Omental fat pad (tissue), 4 donors: Measurements from ENCODE around the gene ZNF503. TPM values are rescaled to one million over a fixed set of nuclear protein-coding genes. Genes with fewer than 3 reads are reported as not detected.

Source experiments
- ATAC-seq: fragments of 150-250 bp; one replicate; pipeline ENCODE4 v1.9.1; 2016; ENCODE audit warnings: mild to moderate bottlenecking, moderate library complexity; ENCODE audit not compliant: low FRiP score
- DNase-seq: peaks from one replicate; pipeline ENCODE4 v3.0.0-alpha.2; 2019; ENCODE audit warnings: low spot score
- total RNA-seq, 4 donors: library from RNA; depleted of rRNA; stranded (reverse); fragments of >200 nt; gene quantifications; one replicate each; pipeline ENCODE4 v1.1.0, GENCODE V29; 2016
- TF ChIP-seq, protein P1 (sequence below), 3 donors: fragments of 450-650 bp; IDR thresholded peaks; one replicate each; pipeline ENCODE4 v1.5.1; 2016 to 2017; ENCODE audit warnings: antibody characterized with exemption in 3 of 3, mild to moderate bottlenecking in 3 of 3, moderate library complexity in 2 of 3

ZNF503 gene
- total RNA-seq, 4 donors from 2014 or later = 8.0 to 19.8 (median 11.2) TPM

- ATAC-seq = no peak
- no peak for DNase-seq
- TF ChIP-seq, protein P1, sequence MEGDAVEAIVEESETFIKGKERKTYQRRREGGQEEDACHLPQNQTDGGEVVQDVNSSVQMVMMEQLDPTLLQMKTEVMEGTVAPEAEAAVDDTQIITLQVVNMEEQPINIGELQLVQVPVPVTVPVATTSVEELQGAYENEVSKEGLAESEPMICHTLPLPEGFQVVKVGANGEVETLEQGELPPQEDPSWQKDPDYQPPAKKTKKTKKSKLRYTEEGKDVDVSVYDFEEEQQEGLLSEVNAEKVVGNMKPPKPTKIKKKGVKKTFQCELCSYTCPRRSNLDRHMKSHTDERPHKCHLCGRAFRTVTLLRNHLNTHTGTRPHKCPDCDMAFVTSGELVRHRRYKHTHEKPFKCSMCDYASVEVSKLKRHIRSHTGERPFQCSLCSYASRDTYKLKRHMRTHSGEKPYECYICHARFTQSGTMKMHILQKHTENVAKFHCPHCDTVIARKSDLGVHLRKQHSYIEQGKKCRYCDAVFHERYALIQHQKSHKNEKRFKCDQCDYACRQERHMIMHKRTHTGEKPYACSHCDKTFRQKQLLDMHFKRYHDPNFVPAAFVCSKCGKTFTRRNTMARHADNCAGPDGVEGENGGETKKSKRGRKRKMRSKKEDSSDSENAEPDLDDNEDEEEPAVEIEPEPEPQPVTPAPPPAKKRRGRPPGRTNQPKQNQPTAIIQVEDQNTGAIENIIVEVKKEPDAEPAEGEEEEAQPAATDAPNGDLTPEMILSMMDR (IDR thresholded peaks at IDR 0.05) = no peak
Observed at GRCh38 chr10:75351637-75352036, 49.9 kb downstream of the ZNF503 start.

GRCh38 chr10:75350791-75351190 is 50.8 kb downstream of the ZNF503 start:
- ATAC-seq (no peak), DNase-seq (no peak)
- TF ChIP-seq, protein P1 (IDR thresholded peaks at IDR 0.05) = no peak

Other genes with a start within 250 kb of the ZNF503 start
- 100 to 1,000 TPM; 111 to 143 (median 131) TPM for gene VDAC2, start 191.0 kb downstream of the ZNF503 start, total RNA-seq
- 10 to 100 TPM; 16.1 to 30.6 (median 24.3) TPM for gene COMTD1, start 165.8 kb downstream of the ZNF503 start, total RNA-seq
- 10 to 100 TPM; 12.0 to 15.9 (median 13.9) TPM for gene LRMDA, start 29.9 kb upstream of the ZNF503 start, total RNA-seq